ENCODE results near the gene STXBP6. TPM values are rescaled to one million over a fixed set of nuclear protein-coding genes. Genes with fewer than 3 reads are reported as not detected.

The STXBP6 gene
- total and polyA plus RNA-seq, 12 donors = 0.06 to 3.7 (median 0.68) TPM

- no peak overlapping the region for H3K4me3 ChIP-seq
- peaks cover 0 to 5% of the 10 kb centered on the region in 2 donors for H3K4me1 ChIP-seq (replicated peaks in 1 of 2)
- DNase-seq = no peak
- no peaks in the 10 kb centered on the region for H3K9me3 ChIP-seq (replicated peaks in 1 of 3)
- WGBS, 4 donors = 71 to 86% (median 84%) methylated on average over 3 of the region's 3 CpGs
- H3K36me3 ChIP-seq (replicated peaks in 1 of 2) = no peaks in the 10 kb centered on the region
- no peaks in the 10 kb centered on the region for H3K27me3 ChIP-seq
- no peak overlapping the region for H3K27ac ChIP-seq
- TF ChIP-seq POLR2A (IDR thresholded peaks at IDR 0.05) (no peak), CTCF (IDR thresholded peaks at IDR 0.05) (no peak)
- intact Hi-C loops (cut with DNase I) = no loop called here
Observed at GRCh38 chr14:24790196-24790595, 259.8 kb downstream of the STXBP6 start.

- intact Hi-C loops (cut with DNase I) = no loop called here
- Histone ChIP-seq H3K9me3 (replicated peaks in 1 of 3) (no peaks in the 10 kb centered on the region), H3K36me3 (replicated peaks in 1 of 2) (no peaks in the 10 kb centered on the region), H3K4me1 (replicated peaks in 1 of 2) (peaks cover 0 to 5% of the 10 kb centered on the region in 2 donors), H3K27me3 (no peaks in the 10 kb centered on the region), H3K4me3 (no peak overlapping the region), H3K27ac (no peak overlapping the region)
- WGBS, 4 donors = 27 to 45% (median 35%) methylated on average over 4 of the region's 4 CpGs
- no peak for TF ChIP-seq CTCF (IDR thresholded peaks at IDR 0.05)
- no peak for TF ChIP-seq POLR2A (IDR thresholded peaks at IDR 0.05)
- no peak for DNase-seq
Observed at GRCh38 chr14:24789378-24789884, 260.5 kb downstream of the STXBP6 start.

- intact Hi-C loops (cut with DNase I) = no loop called here
- TF ChIP-seq CTCF (IDR thresholded peaks at IDR 0.05) (no peak), POLR2A (IDR thresholded peaks at IDR 0.05) (no peak)
- 63 to 82% (median 74%) methylated on average over 1 of the region's 1 CpG for WGBS, 4 donors
- no peak overlapping the region for H3K4me3 ChIP-seq
- H3K36me3 ChIP-seq (replicated peaks in 1 of 2) = no peaks in the 10 kb centered on the region
- H3K9me3 ChIP-seq (replicated peaks in 1 of 3) = no peaks in the 10 kb centered on the region
- H3K27me3 ChIP-seq = no peaks in the 10 kb centered on the region
- H3K4me1 ChIP-seq (replicated peaks in 1 of 2) = peaks cover 0 to 5% of the 10 kb centered on the region in 2 donors
- H3K27ac ChIP-seq = no peak overlapping the region
- no peak for DNase-seq
Observed at GRCh38 chr14:24785698-24786097, 264.2 kb downstream of the STXBP6 start.

GRCh38 chr14:24784981-24785380, 265.0 kb downstream of the STXBP6 start:
- no peak for DNase-seq
- no peaks in the 10 kb centered on the region for H3K9me3 ChIP-seq (replicated peaks in 1 of 3)
- no peak overlapping the region for H3K27ac ChIP-seq
- H3K36me3 ChIP-seq (replicated peaks in 1 of 2) = no peaks in the 10 kb centered on the region
- H3K4me3 ChIP-seq = no peak overlapping the region
- intact Hi-C loops (cut with DNase I) = no loop called here
- H3K27me3 ChIP-seq = no peaks in the 10 kb centered on the region
- H3K4me1 ChIP-seq (replicated peaks in 1 of 2) = peaks cover 0 to 4% of the 10 kb centered on the region in 2 donors
- no peak for TF ChIP-seq CTCF (IDR thresholded peaks at IDR 0.05)
- TF ChIP-seq POLR2A (IDR thresholded peaks at IDR 0.05) = no peak
